Measurements from ENCODE around the gene TSSC4.
"Not testable (repeated sequence)": the region's sequence is repeated elsewhere in the genome, so short reads cannot be mapped to it uniquely, and the experiment has no call there.

The TSSC4 gene
- 30.9 to 77.5 (median 68.6) reads per million in 9 experiments for total RNA-seq

DNA sequence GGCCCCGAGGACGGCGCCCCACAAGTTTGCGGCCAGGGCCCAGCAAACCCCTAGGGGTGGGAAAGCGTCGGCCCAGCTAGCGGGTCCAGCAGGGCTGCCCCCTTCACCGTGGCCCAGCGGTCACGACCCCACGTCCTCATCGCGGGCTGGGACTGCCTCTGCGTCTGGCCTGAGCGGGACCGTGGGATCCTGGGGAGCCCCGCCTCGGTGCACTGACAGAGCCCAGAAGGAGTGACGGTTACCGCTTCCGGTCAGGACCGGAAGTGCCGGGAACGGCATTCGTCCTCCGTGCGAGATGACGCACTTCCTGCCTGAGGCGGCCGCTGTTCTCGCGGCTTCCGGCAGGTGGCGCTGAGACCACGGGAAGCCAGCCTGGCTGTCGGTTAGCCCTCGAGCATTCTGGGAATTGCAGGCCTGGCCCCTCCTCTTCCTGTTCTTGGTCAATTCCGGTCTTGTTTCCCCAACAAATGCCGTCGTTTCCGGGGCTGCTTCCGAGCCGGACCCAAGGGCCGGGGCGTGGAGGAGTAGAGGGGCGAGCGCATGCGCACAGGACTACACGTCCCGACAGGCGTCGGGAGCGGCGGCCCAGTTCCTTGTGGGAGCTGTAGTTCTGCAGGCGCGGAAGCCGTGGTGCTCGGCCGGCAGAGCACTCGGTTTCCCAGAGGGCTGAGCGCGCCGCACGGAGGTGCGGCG is at the start of gene TSSC4:
TSSC4 (plus strand) TSS at position 682 of the 693 bp plus-strand sequence. CDS start 1,884 bp downstream, outside the sequence.
- DNase-seq, result peak; percentile 98 to 100 (median 99)

DNA sequence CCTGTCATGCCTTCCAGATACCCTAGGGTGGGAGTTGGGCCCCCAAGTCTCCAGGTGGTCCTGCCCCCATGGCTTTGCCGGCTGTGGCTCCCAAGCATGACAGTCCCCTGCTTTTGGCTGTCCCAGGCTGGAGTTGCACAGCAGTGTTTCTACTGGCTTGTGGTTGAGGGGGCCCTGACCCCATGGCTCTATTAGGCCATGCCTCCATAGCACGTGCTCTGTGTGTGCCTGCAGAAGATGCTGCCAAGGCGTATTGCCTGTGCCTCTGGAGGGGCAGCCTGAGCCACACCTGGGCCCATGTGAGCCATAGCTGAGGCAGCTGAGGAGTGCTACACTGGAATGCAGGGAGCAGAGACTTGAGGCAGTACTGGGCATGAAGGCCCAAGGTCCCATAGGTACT is 48.8 kb upstream of the TSSC4 start:
- H3K4me1 Mint-ChIP-seq (ENCODE audit: low read depth in 2 of 2), result no peaks in the 10 kb centered on the region
- H3K27me3 Mint-ChIP-seq, result peaks cover 0 to 8% of the 10 kb centered on the region in 2 donors
- no peak overlapping the region for H3K4me3 Mint-ChIP-seq
- H3K27ac Mint-ChIP-seq, result no peak overlapping the region
- DNase-seq (no peak), ATAC-seq (replicated peaks) (no peak)
- H3K9me3 Mint-ChIP-seq, result no peaks in the 10 kb centered on the region
- H3K36me3 Mint-ChIP-seq (ENCODE audit: insufficient read depth), result peaks cover 4% of the 10 kb centered on the region

More for the DNA sequence above, at the start of gene TSSC4:
- no peaks in the 10 kb centered on the region for H3K27me3 Mint-ChIP-seq
- no peaks in the 10 kb centered on the region for H3K9me3 Mint-ChIP-seq
- peaks cover 78% of the 10 kb centered on the region for H3K36me3 Mint-ChIP-seq (ENCODE audit: insufficient read depth)
- H3K4me3 Mint-ChIP-seq, result peak within 1 kb of the TSS; percentile 92 to 93
- ATAC-seq (replicated peaks), result peak; percentile 82
- H3K4me1 Mint-ChIP-seq (ENCODE audit: low read depth in 2 of 2), result peaks cover 0 to 14% of the 10 kb centered on the region in 2 donors
- peak within 1 kb of the TSS; percentile 94 to 96 for H3K27ac Mint-ChIP-seq

DNA sequence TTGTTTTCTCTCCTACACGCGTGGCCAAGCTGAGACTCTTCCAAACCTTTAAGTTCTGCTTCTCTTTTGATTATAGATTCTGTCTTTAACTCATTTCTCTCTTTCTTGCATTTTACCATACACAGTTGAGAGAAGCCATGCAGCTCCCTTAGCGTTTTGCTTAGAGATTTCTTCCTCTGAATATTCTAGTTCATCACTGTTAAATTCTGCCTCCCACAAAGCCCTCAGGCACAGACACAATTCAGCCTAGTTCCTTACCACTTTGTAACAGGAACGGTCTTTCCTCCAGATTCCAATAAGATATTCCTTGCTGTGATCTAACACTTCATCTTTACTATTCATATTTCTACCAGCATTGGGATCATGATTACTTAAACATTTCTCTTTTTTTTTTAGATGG is 48.1 kb upstream of the TSSC4 start:
- peaks cover 0 to 8% of the 10 kb centered on the region in 2 donors for H3K27me3 Mint-ChIP-seq
- peaks cover 4% of the 10 kb centered on the region for H3K36me3 Mint-ChIP-seq (ENCODE audit: insufficient read depth)
- DNase-seq (no peak), ATAC-seq (replicated peaks) (no peak)
- no peaks in the 10 kb centered on the region for H3K4me1 Mint-ChIP-seq (ENCODE audit: low read depth in 2 of 2)
- H3K27ac Mint-ChIP-seq, result no peak overlapping the region
- no peak overlapping the region for H3K4me3 Mint-ChIP-seq
- no peaks in the 10 kb centered on the region for H3K9me3 Mint-ChIP-seq

GRCh38 chr11:2355000-2355644 is 45.4 kb upstream of the TSSC4 start:
- H3K4me3 Mint-ChIP-seq, result no peak overlapping the region
- no peak for ATAC-seq (replicated peaks)
- no peaks in the 10 kb centered on the region for H3K36me3 Mint-ChIP-seq (ENCODE audit: insufficient read depth)
- DNase-seq, result no peak
- no peaks in the 10 kb centered on the region for H3K4me1 Mint-ChIP-seq (ENCODE audit: low read depth in 2 of 2)
- peaks cover 0 to 8% of the 10 kb centered on the region in 2 donors for H3K27me3 Mint-ChIP-seq
- H3K9me3 Mint-ChIP-seq, result no peaks in the 10 kb centered on the region
- H3K27ac Mint-ChIP-seq, result no peak overlapping the region

DNA sequence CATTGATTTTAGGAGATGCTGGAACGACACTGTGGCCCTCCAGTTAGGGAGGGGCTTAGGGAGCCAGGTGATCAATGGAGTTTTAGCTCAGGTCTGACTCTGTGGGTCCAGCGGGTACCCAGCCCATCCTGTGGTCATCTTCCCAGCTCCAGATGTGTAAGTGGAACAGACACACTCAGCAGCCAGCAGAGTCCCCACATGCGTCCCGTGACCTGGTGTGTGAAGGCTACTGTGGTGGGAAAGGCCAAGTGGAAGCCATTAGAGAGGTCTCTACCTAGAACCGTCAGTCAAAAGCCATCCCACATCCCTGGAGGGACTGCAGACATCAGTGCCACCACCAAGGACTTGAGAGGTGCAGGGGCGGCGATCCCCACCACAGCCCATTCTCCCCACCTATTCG is 43.3 kb upstream of the TSSC4 start:
- H3K4me1 Mint-ChIP-seq (ENCODE audit: low read depth in 2 of 2), result peaks cover 0 to 2% of the 10 kb centered on the region in 2 donors
- no peak overlapping the region for H3K4me3 Mint-ChIP-seq
- no peak overlapping the region for H3K27ac Mint-ChIP-seq
- H3K9me3 Mint-ChIP-seq, result no peaks in the 10 kb centered on the region
- DNase-seq, result no peak
- H3K27me3 Mint-ChIP-seq, result peaks cover 0 to 8% of the 10 kb centered on the region in 2 donors
- no peak for ATAC-seq (replicated peaks)
- no peaks in the 10 kb centered on the region for H3K36me3 Mint-ChIP-seq (ENCODE audit: insufficient read depth)

DNA sequence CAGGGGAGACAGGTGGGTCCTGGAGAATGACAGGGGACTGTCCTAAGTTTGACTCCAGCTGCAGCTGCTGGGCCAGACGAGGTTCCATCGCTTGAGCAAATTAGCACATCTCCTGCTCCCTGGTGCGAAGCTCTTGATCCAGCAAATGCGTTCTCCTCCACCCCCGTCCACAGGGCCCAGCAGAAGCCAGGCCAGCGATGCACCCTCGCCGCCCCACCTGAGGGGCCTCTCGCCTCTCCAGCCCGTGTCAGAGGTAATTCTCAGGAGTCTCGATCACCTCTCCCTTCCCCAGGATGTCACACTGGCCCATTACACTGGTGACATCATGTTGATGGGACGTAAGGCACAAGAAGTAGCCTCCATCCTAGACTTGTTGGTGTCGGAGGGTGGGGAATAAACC is 42.9 kb upstream of the TSSC4 start:
- not testable (repeated sequence) for H3K4me1 Mint-ChIP-seq (ENCODE audit: low read depth in 2 of 2); H3K27ac Mint-ChIP-seq; H3K4me3 Mint-ChIP-seq; ATAC-seq (replicated peaks); H3K27me3 Mint-ChIP-seq; DNase-seq; H3K36me3 Mint-ChIP-seq (ENCODE audit: insufficient read depth); H3K9me3 Mint-ChIP-seq

- DNase-seq, result no peak
- Mint-ChIP-seq H3K4me3 (no peak overlapping the region), H3K27ac (no peak overlapping the region)
These were observed 41.7 kb upstream of the TSSC4 start for GRCh38 chr11:2358754-2359442.

GRCh38 chr11:2359557-2359956 is 41.0 kb upstream of the TSSC4 start:
- peaks cover 0 to 8% of the 10 kb centered on the region in 2 donors for H3K27me3 Mint-ChIP-seq
- no peak overlapping the region for H3K27ac Mint-ChIP-seq
- DNase-seq, result no peak
- no peak overlapping the region for H3K4me3 Mint-ChIP-seq
- H3K9me3 Mint-ChIP-seq, result no peaks in the 10 kb centered on the region
- H3K36me3 Mint-ChIP-seq (ENCODE audit: insufficient read depth), result no peaks in the 10 kb centered on the region
- ATAC-seq (replicated peaks), result no peak
- H3K4me1 Mint-ChIP-seq (ENCODE audit: low read depth in 2 of 2), result peaks cover 1 to 4% of the 10 kb centered on the region in 2 donors

More at GRCh38 chr11:2358754-2359442, 41.7 kb upstream of the TSSC4 start:
- Mint-ChIP-seq H3K36me3 (ENCODE audit: insufficient read depth) (no peaks in the 10 kb centered on the region), H3K9me3 (no peaks in the 10 kb centered on the region), H3K4me1 (ENCODE audit: low read depth in 2 of 2) (peaks cover 1 to 4% of the 10 kb centered on the region in 2 donors), H3K27me3 (peaks cover 0 to 8% of the 10 kb centered on the region in 2 donors)
- no peak for ATAC-seq (replicated peaks)

- peaks cover 1 to 4% of the 10 kb centered on the region in 2 donors for H3K4me1 Mint-ChIP-seq (ENCODE audit: low read depth in 2 of 2)
- no peak for ATAC-seq (replicated peaks)
- no peaks in the 10 kb centered on the region for H3K36me3 Mint-ChIP-seq (ENCODE audit: insufficient read depth)
- H3K27ac Mint-ChIP-seq, result no peak overlapping the region
- no peaks in the 10 kb centered on the region for H3K9me3 Mint-ChIP-seq
- no peak for DNase-seq
- H3K4me3 Mint-ChIP-seq, result no peak overlapping the region
- H3K27me3 Mint-ChIP-seq, result peaks cover 0 to 8% of the 10 kb centered on the region in 2 donors
These were observed 40.4 kb upstream of the TSSC4 start for GRCh38 chr11:2360081-2360642.

DNA sequence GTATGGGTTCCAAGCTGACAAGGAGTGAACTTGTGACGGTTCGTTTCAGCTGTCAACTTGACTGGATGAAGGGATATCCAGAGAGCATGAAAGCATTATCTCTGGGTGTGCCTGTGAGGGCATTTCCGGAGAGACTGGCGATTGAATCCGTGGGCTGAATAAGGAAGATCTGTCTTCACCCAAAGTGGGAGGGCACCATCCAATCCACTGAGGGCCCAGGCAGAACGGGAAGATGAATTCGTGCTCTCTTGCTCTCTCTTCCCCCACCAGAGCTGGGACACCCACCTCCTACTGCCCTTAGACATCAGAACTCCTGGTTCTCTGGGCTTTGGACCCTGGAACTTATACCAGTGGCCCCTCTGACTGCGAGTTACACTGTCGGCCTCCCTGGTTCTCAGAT is 39.0 kb upstream of the TSSC4 start:
- peaks cover 1 to 4% of the 10 kb centered on the region in 2 donors for H3K4me1 Mint-ChIP-seq (ENCODE audit: low read depth in 2 of 2)
- no peak for ATAC-seq (replicated peaks)
- no peak overlapping the region for H3K4me3 Mint-ChIP-seq
- H3K36me3 Mint-ChIP-seq (ENCODE audit: insufficient read depth), result no peaks in the 10 kb centered on the region
- no peak for DNase-seq
- H3K27me3 Mint-ChIP-seq, result no peaks in the 10 kb centered on the region
- no peaks in the 10 kb centered on the region for H3K9me3 Mint-ChIP-seq
- no peak overlapping the region for H3K27ac Mint-ChIP-seq

DNA sequence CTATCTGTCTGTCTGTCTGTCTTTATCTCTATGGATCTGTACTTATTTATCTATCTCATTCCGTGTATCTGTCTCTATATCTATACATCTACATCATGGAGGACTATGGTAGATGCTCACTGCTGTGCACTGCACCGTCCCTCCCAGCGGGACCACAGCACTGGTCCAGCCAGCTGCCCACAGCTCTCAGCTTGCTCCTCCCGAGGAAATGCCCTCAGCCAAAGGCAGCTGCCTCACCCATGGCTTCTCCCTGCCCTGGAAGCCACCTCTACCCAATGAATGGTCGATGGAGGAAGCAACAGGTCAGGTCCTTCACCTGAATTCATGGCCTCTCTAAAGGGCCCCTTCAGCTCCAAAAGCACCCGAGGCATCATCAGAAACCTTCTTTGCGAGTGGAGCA is 38.1 kb upstream of the TSSC4 start:
- peaks cover 1 to 4% of the 10 kb centered on the region in 2 donors for H3K4me1 Mint-ChIP-seq (ENCODE audit: low read depth in 2 of 2)
- no peaks in the 10 kb centered on the region for H3K27me3 Mint-ChIP-seq
- no peak overlapping the region for H3K4me3 Mint-ChIP-seq
- DNase-seq (no peak), ATAC-seq (replicated peaks) (no peak)
- H3K27ac Mint-ChIP-seq, result no peak overlapping the region
- no peaks in the 10 kb centered on the region for H3K9me3 Mint-ChIP-seq
- peaks cover 4% of the 10 kb centered on the region for H3K36me3 Mint-ChIP-seq (ENCODE audit: insufficient read depth)

GRCh38 chr11:2363130-2363529 is 37.4 kb upstream of the TSSC4 start:
- DNase-seq, result no peak
- ATAC-seq (replicated peaks), result no peak
- H3K4me1 Mint-ChIP-seq (ENCODE audit: low read depth in 2 of 2), result peaks cover 1 to 4% of the 10 kb centered on the region in 2 donors
- H3K4me3 Mint-ChIP-seq, result no peak overlapping the region
- no peaks in the 10 kb centered on the region for H3K9me3 Mint-ChIP-seq
- H3K36me3 Mint-ChIP-seq (ENCODE audit: insufficient read depth), result peaks cover 4% of the 10 kb centered on the region
- no peaks in the 10 kb centered on the region for H3K27me3 Mint-ChIP-seq
- H3K27ac Mint-ChIP-seq, result no peak overlapping the region

DNA sequence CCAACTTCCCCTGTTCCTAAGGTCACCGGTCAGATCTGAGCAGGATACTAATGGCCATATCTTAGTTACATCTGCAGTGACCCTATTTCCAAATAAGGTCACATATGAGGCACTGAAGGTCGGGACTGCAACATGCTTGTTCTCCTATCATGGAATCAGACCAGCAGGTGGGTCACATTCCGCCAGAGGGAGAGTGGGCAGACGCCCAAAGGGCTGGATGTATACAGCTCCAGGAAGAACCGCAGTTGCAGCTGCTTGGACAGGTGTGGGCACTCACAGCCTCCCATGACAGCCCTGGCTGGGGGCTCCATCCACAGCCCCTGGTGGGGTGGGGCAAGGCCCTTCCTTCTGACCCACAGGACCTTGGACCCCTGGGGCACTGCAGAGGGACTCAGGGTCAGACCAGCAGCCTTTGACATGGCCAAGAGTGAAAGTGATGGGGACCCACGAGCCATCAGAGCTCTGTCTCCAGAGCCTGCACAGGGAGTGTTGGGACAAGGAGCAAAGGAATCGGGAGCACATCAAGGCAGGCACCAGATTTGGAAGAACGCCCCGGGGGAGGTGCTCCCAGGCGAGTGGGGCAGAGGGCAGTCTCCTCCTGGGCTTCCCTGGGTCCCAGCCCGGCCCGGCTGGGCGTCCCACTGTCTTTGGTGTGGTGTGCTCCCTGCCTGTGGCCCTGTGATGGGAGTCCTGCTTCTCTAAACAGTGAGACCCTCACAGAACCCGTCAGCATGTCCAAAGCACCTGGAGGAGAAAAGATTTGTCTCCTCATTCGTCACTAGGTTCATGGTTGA is 36.8 kb upstream of the TSSC4 start:
- H3K27me3 Mint-ChIP-seq, result no peaks in the 10 kb centered on the region
- no peak overlapping the region for H3K4me3 Mint-ChIP-seq
- DNase-seq (no peak), ATAC-seq (replicated peaks) (no peak)
- H3K9me3 Mint-ChIP-seq, result no peaks in the 10 kb centered on the region
- peak overlapping the region in 1 of 2 donors; percentile 27 for H3K27ac Mint-ChIP-seq
- peaks cover 4% of the 10 kb centered on the region for H3K36me3 Mint-ChIP-seq (ENCODE audit: insufficient read depth)
- H3K4me1 Mint-ChIP-seq (ENCODE audit: low read depth in 2 of 2), result peaks cover 1 to 4% of the 10 kb centered on the region in 2 donors

Measured in effector memory CD8-positive, alpha-beta T cell (primary cell).